Measurements from ENCODE around the gene SH3PXD2A.
A peak's percentile ranks its signal among the peaks of the same experiment; 100 is the strongest.

SH3PXD2A gene

GRCh38 chr10:103890194-103890658 lies 34.9 kb upstream of the SH3PXD2A start:
- intact Hi-C loops (cut with DNase I; ENCODE audit: low total_unique reads), result loop anchor here (10.0 kb wide), 2 partner anchors 235 to 315 kb away; partner anchors contain the start of gene SFR1

GRCh38 chr10:103889121-103889720 lies 33.8 kb upstream of the SH3PXD2A start:
- intact Hi-C loops (cut with DNase I; ENCODE audit: low total_unique reads), result no loop called here
- peaks cover 0 to 31% (median 26%) of the 10 kb centered on the region in 4 donors for H3K4me1 ChIP-seq
- no peak overlapping the region for H3K4me3 ChIP-seq
- DNase-seq, result no peak
- peaks cover 12 to 34% (median 22%) of the 10 kb centered on the region in 3 donors for H3K36me3 ChIP-seq
- no peaks in the 10 kb centered on the region for H3K9me3 ChIP-seq
- no peaks in the 10 kb centered on the region for H3K27me3 ChIP-seq
- peak overlapping the region; percentile 58 to 64 for H3K27ac ChIP-seq
- TF ChIP-seq CTCF (IDR thresholded peaks at IDR 0.05), result no peak

More at GRCh38 chr10:103890194-103890658, 34.9 kb upstream of the SH3PXD2A start:
- H3K27ac ChIP-seq, result no peak overlapping the region
- no peaks in the 10 kb centered on the region for H3K9me3 ChIP-seq
- no peaks in the 10 kb centered on the region for H3K27me3 ChIP-seq
- TF ChIP-seq CTCF (IDR thresholded peaks at IDR 0.05), result no peak
- no peak for DNase-seq
- peaks cover 0 to 37% (median 27%) of the 10 kb centered on the region in 4 donors for H3K4me1 ChIP-seq
- H3K36me3 ChIP-seq, result peaks cover 12 to 35% (median 22%) of the 10 kb centered on the region in 3 donors
- no peak overlapping the region for H3K4me3 ChIP-seq

- Histone ChIP-seq H3K36me3 (peaks cover 12 to 29% (median 22%) of the 10 kb centered on the region in 3 donors), H3K27me3 (no peaks in the 10 kb centered on the region), H3K4me3 (no peak overlapping the region), H3K4me1 (peaks cover 0 to 25% (median 21%) of the 10 kb centered on the region in 4 donors), H3K9me3 (no peaks in the 10 kb centered on the region), H3K27ac (peak overlapping the region; percentile 58 to 64)
- peak; percentile 81 to 94 for TF ChIP-seq CTCF (IDR thresholded peaks at IDR 0.05)
- DNase-seq, result peak; percentile 75 to 88
- intact Hi-C loops (cut with DNase I; ENCODE audit: low total_unique reads), result no loop called here
Measured at GRCh38 chr10:103888113-103888841, 32.9 kb upstream of the SH3PXD2A start.

GRCh38 chr10:103885617-103886016 lies 30.2 kb upstream of the SH3PXD2A start:
- Histone ChIP-seq H3K27ac (peak overlapping the region; percentile 8 to 64), H3K4me3 (no peak overlapping the region), H3K27me3 (no peaks in the 10 kb centered on the region), H3K36me3 (peaks cover 25 to 37% (median 27%) of the 10 kb centered on the region in 3 donors), H3K4me1 (peaks cover 0 to 25% (median 21%) of the 10 kb centered on the region in 4 donors), H3K9me3 (no peaks in the 10 kb centered on the region)
- DNase-seq, result peak in 1 of 2 donors; percentile 23
- intact Hi-C loops (cut with DNase I; ENCODE audit: low total_unique reads), result no loop called here
- no peak for TF ChIP-seq CTCF (IDR thresholded peaks at IDR 0.05)

- intact Hi-C loops (cut with DNase I; ENCODE audit: low total_unique reads), result no loop called here
- H3K27ac ChIP-seq, result peak overlapping the region; percentile 8 to 64
- peaks cover 33 to 44% (median 36%) of the 10 kb centered on the region in 3 donors for H3K36me3 ChIP-seq
- no peak for DNase-seq
- no peaks in the 10 kb centered on the region for H3K27me3 ChIP-seq
- TF ChIP-seq CTCF (IDR thresholded peaks at IDR 0.05), result peak; percentile 62 to 64
- H3K4me3 ChIP-seq, result no peak overlapping the region
- H3K4me1 ChIP-seq, result peaks cover 0 to 25% (median 20%) of the 10 kb centered on the region in 4 donors
- H3K9me3 ChIP-seq, result no peaks in the 10 kb centered on the region
Measured at GRCh38 chr10:103884681-103885139, 29.3 kb upstream of the SH3PXD2A start.

Data from tibial artery (tissue), 4 donors.